Astrocyte of the spinal cord (primary cell): Measurements from ENCODE around the gene OR2L13.
"Not testable (repeated sequence)": the region's sequence is repeated elsewhere in the genome, so short reads cannot be mapped to it uniquely, and the experiment has no call there.

Experiments
- DNase-seq: peaks from one replicate; pipeline ENCODE4 v3.0.0; 2011; ENCODE audit warnings: low read depth, low spot score
- H3K4me3 ChIP-seq: 2 replicates; pipeline ENCODE4 v1.5.1; 2011; ENCODE audit warnings: low read depth, mild to moderate bottlenecking, low read length, moderate library complexity
- CTCF ChIP-seq: IDR thresholded peaks from 2 replicates; pipeline ENCODE4 v1.5.1; 2012; ENCODE audit warnings: low read depth, mild to moderate bottlenecking, low read length, inconsistent platforms
- in situ Hi-C: cut with HindIII; loops from 2 replicates; pipeline ENCODE4 v1.10.0; 2017; ENCODE audit warnings: low sequenced_read_pairs

Gene OR2L13

GRCh38 chr1:248065071-248065470 lies 29.9 kb upstream of the OR2L13 start:
- DNase-seq, result no peak
- no peak for TF ChIP-seq CTCF
- no peak overlapping the region for H3K4me3 ChIP-seq
- in situ Hi-C loops, result no loop called here

DNA sequence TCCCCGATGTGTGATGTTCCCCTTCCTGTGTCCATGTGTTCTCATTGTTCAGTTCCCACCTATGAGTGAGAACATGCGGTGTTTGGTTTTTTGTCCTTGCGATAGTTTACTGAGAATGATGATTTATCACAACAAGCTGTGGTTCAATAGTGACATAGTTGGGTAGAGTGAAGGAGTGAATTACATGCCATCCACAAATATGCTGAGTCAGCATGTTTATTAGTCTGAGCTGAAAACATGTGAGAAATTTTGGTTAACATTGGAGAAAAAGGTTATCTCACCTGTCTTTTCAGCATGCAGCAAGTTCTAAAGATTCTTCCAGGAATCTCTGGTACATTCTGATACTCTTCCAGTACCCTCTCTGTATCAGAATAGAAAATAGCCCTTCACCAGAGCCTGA lies 29.4 kb upstream of the OR2L13 start:
- no peak for DNase-seq
- no peak for TF ChIP-seq CTCF
- H3K4me3 ChIP-seq, result no peak overlapping the region
- in situ Hi-C loops, result no loop called here

- H3K4me3 ChIP-seq, DNase-seq, in situ Hi-C loops: not testable (repeated sequence)
Observed at GRCh38 chr1:248083864-248084263, 11.1 kb upstream of the OR2L13 start.

DNA sequence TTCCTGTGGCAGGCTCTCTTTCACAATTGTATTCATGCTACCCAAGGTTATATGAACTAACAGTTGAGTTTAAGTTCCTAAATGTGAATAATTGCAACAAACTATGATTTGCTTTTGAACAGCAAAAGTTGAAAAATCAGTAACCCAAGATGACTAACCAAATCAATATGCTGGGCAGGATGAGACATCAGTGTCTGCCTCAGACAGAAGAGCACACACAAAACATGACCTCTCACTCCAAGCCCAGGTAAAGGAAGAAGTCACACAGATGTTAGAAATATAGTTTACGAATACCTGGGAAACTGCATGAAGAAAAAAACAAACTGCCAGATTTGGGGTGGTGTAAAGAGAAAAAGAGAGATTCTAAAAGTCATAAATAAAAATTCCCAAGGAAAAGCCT lies 3.5 kb downstream of the OR2L13 start:
- H3K4me3 ChIP-seq, result no peak overlapping the region
- no peak for TF ChIP-seq CTCF
- in situ Hi-C loops, result no loop called here
- DNase-seq, result no peak

DNA sequence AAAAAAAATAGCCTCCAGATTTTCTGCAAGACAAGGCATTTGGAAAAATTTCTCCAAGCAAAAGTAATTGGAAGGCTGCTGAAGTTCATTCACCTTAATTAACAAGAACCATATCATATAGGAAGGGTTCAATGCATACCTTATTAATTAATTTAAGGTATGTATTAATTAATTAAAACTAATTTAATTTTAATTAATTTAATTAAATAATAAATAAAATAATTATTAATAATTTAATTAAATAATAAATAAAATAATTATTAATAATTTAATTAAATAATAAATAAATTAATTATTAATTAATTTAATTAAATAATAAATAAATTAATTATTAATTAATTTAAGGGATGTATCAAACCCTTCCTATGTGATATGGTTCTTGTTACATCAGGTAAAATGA lies 7.9 kb downstream of the OR2L13 start:
- no peak for TF ChIP-seq CTCF
- DNase-seq, result no peak
- in situ Hi-C loops, result no loop called here

DNA sequence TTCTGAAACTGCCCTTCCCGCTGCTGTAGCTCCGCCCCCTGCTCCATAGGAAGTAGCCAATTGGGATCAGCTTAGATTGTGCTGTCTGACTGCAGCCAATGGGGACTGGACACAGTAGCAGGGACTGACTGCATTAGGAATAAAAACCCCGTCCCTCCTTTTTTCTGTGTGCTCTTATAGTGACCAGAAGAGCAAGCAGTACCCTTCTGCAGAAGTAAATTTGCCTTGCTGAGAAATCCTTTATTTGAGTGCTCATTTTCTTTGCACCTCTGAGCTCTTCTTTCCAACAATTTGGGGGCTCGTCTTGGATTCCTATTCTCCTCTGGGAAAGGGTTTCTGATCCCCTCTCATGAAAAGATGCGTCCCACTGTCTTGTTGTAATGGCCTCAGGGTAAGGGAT lies 16.2 kb downstream of the OR2L13 start:
- DNase-seq, result no peak
- no peak for TF ChIP-seq CTCF
- H3K4me3 ChIP-seq, result no peak overlapping the region
- in situ Hi-C loops, result no loop called here

More for the DNA sequence above, 7.9 kb downstream of the OR2L13 start:
- no peak overlapping the region for H3K4me3 ChIP-seq

DNA sequence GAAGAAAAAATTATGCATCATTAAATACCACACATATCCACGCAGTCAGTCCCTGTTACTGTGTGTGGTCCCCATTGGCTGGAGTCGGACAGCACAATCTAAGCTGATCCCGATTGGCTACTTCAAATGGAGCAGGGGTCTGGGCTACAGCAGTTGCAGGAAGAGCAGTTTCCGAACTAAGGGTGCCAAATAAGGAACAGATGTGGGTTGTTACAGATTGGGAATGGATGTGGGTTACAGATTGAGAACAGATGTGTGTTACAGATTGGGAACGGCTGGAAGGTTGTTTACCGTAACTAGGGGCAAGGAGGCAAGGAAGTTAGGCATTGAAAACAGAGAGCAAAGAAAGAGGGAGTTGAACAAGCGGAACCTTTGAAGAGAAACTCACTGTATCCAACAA lies 19.9 kb downstream of the OR2L13 start:
- H3K4me3 ChIP-seq, result no peak overlapping the region
- no peak for DNase-seq
- TF ChIP-seq CTCF, result no peak
- in situ Hi-C loops, result no loop called here
